Stimulated activated naive B cell treated with anti-CD40 and anti-IgM and Interleukin-4, amounts not matched to agents 10 μg/mL and 1 μg/mL and 100 μg/mL, for 72 hours (primary cell): ENCODE measurements around the gene EEF1AKMT4.
A peak's percentile ranks its signal among the peaks of the same experiment; 100 is the strongest.

Source experiments
- ATAC-seq, 2 donors: fragments of 150-1000 bp; cut with Tn5 transposase; replicated peaks; 2 replicates each; pipeline ENCODE4 v1.10.0; 2021; ENCODE audit warnings: moderate library complexity in 1 of 2
- DNase-seq: peaks from one replicate; pipeline ENCODE4 v3.0.0; 2021
- H3K27ac Mint-ChIP-seq: one replicate; pipeline ENCODE4 v1.8.0; 2022; ENCODE audit warnings: mild to moderate bottlenecking, mixed read lengths
- H3K27me3 Mint-ChIP-seq, 2 donors: one replicate each; pipeline ENCODE4 v1.8.0; 2022; ENCODE audit warnings: mixed read lengths in 2 of 2
- H3K36me3 Mint-ChIP-seq, 2 donors: one replicate each; pipeline ENCODE4 v1.8.0; 2022; ENCODE audit warnings: mixed read lengths in 2 of 2, mild to moderate bottlenecking in 1 of 2
- H3K4me1 Mint-ChIP-seq, 2 donors: one replicate each; pipeline ENCODE4 v1.8.0; 2022; ENCODE audit warnings: mixed read lengths in 2 of 2, mild to moderate bottlenecking in 1 of 2
- H3K4me3 Mint-ChIP-seq, 2 donors: one replicate each; pipeline ENCODE4 v1.8.0; 2022; ENCODE audit warnings: mild to moderate bottlenecking in 2 of 2, mixed read lengths in 2 of 2, moderate library complexity in 1 of 2
- H3K9me3 Mint-ChIP-seq, 2 donors: one replicate each; pipeline ENCODE4 v1.8.0; 2022; ENCODE audit warnings: mixed read lengths in 2 of 2, mild to moderate bottlenecking in 1 of 2

The EEF1AKMT4 gene

GRCh38 chr3:184249412-184250166 is at the start of gene EEF1AKMT4:
Gene EEF1AKMT4, plus strand, starts transcription at chr3:184249672. Its CDS starts 23 bp downstream, at chr3:184249695.
- DNase-seq (peak; percentile 91), ATAC-seq (peak; percentile 88 to 92)
- peak within 1 kb of the TSS; percentile 100 for H3K27ac Mint-ChIP-seq
- peaks cover 9 to 12% of the 10 kb centered on the region in 2 donors for H3K36me3 Mint-ChIP-seq
- H3K9me3 Mint-ChIP-seq: no peaks in the 10 kb centered on the region
- H3K27me3 Mint-ChIP-seq: no peaks in the 10 kb centered on the region
- peak within 1 kb of the TSS; percentile 91 to 99 for H3K4me3 Mint-ChIP-seq
- peaks cover 10 to 23% of the 10 kb centered on the region in 2 donors for H3K4me1 Mint-ChIP-seq

- peaks cover 6 to 11% of the 10 kb centered on the region in 2 donors for H3K27me3 Mint-ChIP-seq
- H3K27ac Mint-ChIP-seq: no peak overlapping the region
- H3K36me3 Mint-ChIP-seq: peaks cover 0 to 2% of the 10 kb centered on the region in 2 donors
- H3K4me3 Mint-ChIP-seq: no peak overlapping the region
- H3K4me1 Mint-ChIP-seq: no peaks in the 10 kb centered on the region
- DNase-seq (no peak), ATAC-seq (no peak)
- H3K9me3 Mint-ChIP-seq: no peaks in the 10 kb centered on the region
Measured at GRCh38 chr3:184200825-184201224, 48.6 kb upstream of the EEF1AKMT4 start.

GRCh38 chr3:184203526-184203925 is 45.9 kb upstream of the EEF1AKMT4 start:
- DNase-seq (no peak), ATAC-seq (no peak)
- Mint-ChIP-seq H3K9me3 (no peaks in the 10 kb centered on the region), H3K36me3 (no peaks in the 10 kb centered on the region), H3K27ac (no peak overlapping the region), H3K27me3 (peaks cover 17 to 21% of the 10 kb centered on the region in 2 donors), H3K4me1 (no peaks in the 10 kb centered on the region), H3K4me3 (no peak overlapping the region)

- no peaks in the 10 kb centered on the region for H3K36me3 Mint-ChIP-seq
- peaks cover 15 to 32% of the 10 kb centered on the region in 2 donors for H3K27me3 Mint-ChIP-seq
- no peaks in the 10 kb centered on the region for H3K9me3 Mint-ChIP-seq
- H3K27ac Mint-ChIP-seq: no peak overlapping the region
- no peak overlapping the region for H3K4me3 Mint-ChIP-seq
- DNase-seq (no peak), ATAC-seq (no peak)
- no peaks in the 10 kb centered on the region for H3K4me1 Mint-ChIP-seq
Measured at GRCh38 chr3:184209146-184209923, 40.1 kb upstream of the EEF1AKMT4 start.

GRCh38 chr3:184211297-184211696 is 38.2 kb upstream of the EEF1AKMT4 start:
- H3K36me3 Mint-ChIP-seq: no peaks in the 10 kb centered on the region
- no peak overlapping the region for H3K27ac Mint-ChIP-seq
- no peak for DNase-seq
- H3K4me3 Mint-ChIP-seq: no peak overlapping the region
- no peak for ATAC-seq
- H3K4me1 Mint-ChIP-seq: no peaks in the 10 kb centered on the region
- peaks cover 7 to 22% of the 10 kb centered on the region in 2 donors for H3K27me3 Mint-ChIP-seq
- H3K9me3 Mint-ChIP-seq: no peaks in the 10 kb centered on the region

- Mint-ChIP-seq H3K27me3 (peaks cover 4 to 18% of the 10 kb centered on the region in 2 donors), H3K27ac (no peak overlapping the region), H3K4me3 (no peak overlapping the region), H3K9me3 (no peaks in the 10 kb centered on the region), H3K4me1 (no peaks in the 10 kb centered on the region), H3K36me3 (no peaks in the 10 kb centered on the region)
- no peak for DNase-seq
- no peak for ATAC-seq
Measured at GRCh38 chr3:184211718-184212117, 37.8 kb upstream of the EEF1AKMT4 start.

GRCh38 chr3:184218814-184219213 is 30.7 kb upstream of the EEF1AKMT4 start:
- Mint-ChIP-seq H3K36me3 (no peaks in the 10 kb centered on the region), H3K4me1 (no peaks in the 10 kb centered on the region), H3K27ac (no peak overlapping the region), H3K4me3 (no peak overlapping the region), H3K27me3 (peaks cover 6 to 15% of the 10 kb centered on the region in 2 donors), H3K9me3 (no peaks in the 10 kb centered on the region)
- ATAC-seq (no peak), DNase-seq (no peak)

- ATAC-seq (no peak), DNase-seq (no peak)
- no peaks in the 10 kb centered on the region for H3K4me1 Mint-ChIP-seq
- peaks cover 18 to 37% of the 10 kb centered on the region in 2 donors for H3K27me3 Mint-ChIP-seq
- H3K9me3 Mint-ChIP-seq: no peaks in the 10 kb centered on the region
- no peaks in the 10 kb centered on the region for H3K36me3 Mint-ChIP-seq
- H3K4me3 Mint-ChIP-seq: no peak overlapping the region
- no peak overlapping the region for H3K27ac Mint-ChIP-seq
Measured at GRCh38 chr3:184222521-184222920, 27.0 kb upstream of the EEF1AKMT4 start.

- Mint-ChIP-seq H3K36me3 (no peaks in the 10 kb centered on the region), H3K4me3 (no peak overlapping the region), H3K4me1 (peaks cover 3 to 4% of the 10 kb centered on the region in 2 donors), H3K27me3 (peaks cover 32 to 45% of the 10 kb centered on the region in 2 donors), H3K27ac (no peak overlapping the region), H3K9me3 (no peaks in the 10 kb centered on the region)
- ATAC-seq (no peak), DNase-seq (no peak)
Measured at GRCh38 chr3:184223946-184224345, 25.5 kb upstream of the EEF1AKMT4 start.

- peak; percentile 37 to 40 for ATAC-seq
- Mint-ChIP-seq H3K27ac (no peak overlapping the region), H3K4me3 (no peak overlapping the region), H3K4me1 (peaks cover 13 to 18% of the 10 kb centered on the region in 2 donors), H3K27me3 (peaks cover 53 to 59% of the 10 kb centered on the region in 2 donors), H3K36me3 (no peaks in the 10 kb centered on the region), H3K9me3 (no peaks in the 10 kb centered on the region)
- DNase-seq: no peak
Measured at GRCh38 chr3:184227481-184227935, 22.0 kb upstream of the EEF1AKMT4 start.

- DNase-seq (no peak), ATAC-seq (no peak)
- H3K9me3 Mint-ChIP-seq: no peaks in the 10 kb centered on the region
- peak overlapping the region; percentile 47 for H3K27ac Mint-ChIP-seq
- peaks cover 13 to 18% of the 10 kb centered on the region in 2 donors for H3K4me1 Mint-ChIP-seq
- H3K4me3 Mint-ChIP-seq: peak overlapping the region; percentile 75 to 83
- no peaks in the 10 kb centered on the region for H3K36me3 Mint-ChIP-seq
- peaks cover 58 to 63% of the 10 kb centered on the region in 2 donors for H3K27me3 Mint-ChIP-seq
Measured at GRCh38 chr3:184228376-184229137, 20.9 kb upstream of the EEF1AKMT4 start.

- H3K4me3 Mint-ChIP-seq: peak within 1 kb of the TSS; percentile 75 to 83
- H3K36me3 Mint-ChIP-seq: no peaks in the 10 kb centered on the region
- H3K27me3 Mint-ChIP-seq: peaks cover 58 to 66% of the 10 kb centered on the region in 2 donors
- DNase-seq: peak; percentile 66
- ATAC-seq: peak; percentile 93
- peaks cover 13 to 18% of the 10 kb centered on the region in 2 donors for H3K4me1 Mint-ChIP-seq
- no peaks in the 10 kb centered on the region for H3K9me3 Mint-ChIP-seq
- H3K27ac Mint-ChIP-seq: peak within 1 kb of the TSS; percentile 47
Measured at GRCh38 chr3:184229394-184230080, 19.9 kb upstream of the EEF1AKMT4 start, which contains the start of gene VWA5B2. Gene VWA5B2, plus strand, starts transcription at chr3:184229585. Its CDS starts 944 bp downstream, at chr3:184230529.

GRCh38 chr3:184230081-184230602 is 19.3 kb upstream of the EEF1AKMT4 start:
- DNase-seq: no peak

More at GRCh38 chr3:184230081-184230602, 19.3 kb upstream of the EEF1AKMT4 start:
- H3K4me1 Mint-ChIP-seq: peaks cover 13 to 18% of the 10 kb centered on the region in 2 donors
- ATAC-seq: peak; percentile 13 to 19
- no peaks in the 10 kb centered on the region for H3K9me3 Mint-ChIP-seq
- peaks cover 56 to 64% of the 10 kb centered on the region in 2 donors for H3K27me3 Mint-ChIP-seq
- no peak overlapping the region for H3K27ac Mint-ChIP-seq
- H3K4me3 Mint-ChIP-seq: peak overlapping the region; percentile 75 to 76
- H3K36me3 Mint-ChIP-seq: no peaks in the 10 kb centered on the region
